Tibial nerve (tissue), 4 donors: ENCODE results near the gene RHBDD1. TPM values are rescaled to one million over a fixed set of nuclear protein-coding genes. Genes with fewer than 3 reads are reported as not detected.

Experiments
- DNase-seq, 2 donors: peaks; one replicate each; pipeline ENCODE4 v3.0.0-alpha.2; 2019; ENCODE audit warnings: low spot score in 2 of 2
- H3K27ac ChIP-seq, 4 donors: fragments of 200-600 bp; sonication (generic) in 3 of 4; one replicate each; pipeline ENCODE4 v1.5.1; 2017 to 2019; ENCODE audit warnings: mild to moderate bottlenecking in 1 of 4
- H3K27me3 ChIP-seq, 2 donors: fragments of 200-600 bp; sonication (generic) in 1 of 2; one replicate each; pipeline versions ENCODE4 v1.5.1 to v1.6.0; 2017 to 2019
- H3K36me3 ChIP-seq, 3 donors: fragments of 200-600 bp; sonication (generic); one replicate each; pipeline ENCODE4 v1.5.1; 2018 to 2019
- H3K4me1 ChIP-seq, 4 donors: fragments of 200-600 bp; sonication (generic) in 3 of 4; one replicate each; pipeline ENCODE4 v1.5.1; 2017 to 2019
- H3K4me3 ChIP-seq, 4 donors: fragments of 200-600 bp; sonication (generic) in 3 of 4; one replicate each; pipeline ENCODE4 v1.5.1; 2017 to 2019; ENCODE audit warnings: mild to moderate bottlenecking in 1 of 4, moderate library complexity in 1 of 4
- H3K9me3 ChIP-seq, 4 donors: fragments of 200-600 bp; sonication (generic) in 3 of 4; one replicate each; pipeline ENCODE4 v1.5.1; 2017 to 2019
- EP300 ChIP-seq, 2 donors: sonication (generic); formaldehyde crosslinking; IDR thresholded peaks; one replicate each; pipeline ENCODE4 v1.6.1; 2017; ENCODE audit warnings: antibody characterized with exemption in 2 of 2, mild to moderate bottlenecking in 1 of 2
- POLR2A ChIP-seq, 2 donors: fragments of 450-650 bp; IDR thresholded peaks; one replicate each; pipeline ENCODE4 v1.6.1; 2017; ENCODE audit warnings: antibody characterized with exemption in 2 of 2, mild to moderate bottlenecking in 2 of 2, moderate library complexity in 2 of 2
- WGBS, 2 donors: methylation state at CpG; one replicate each; pipeline ENCODE4 v1.1.5; 2018; 5-methylcytosine and 5-hydroxymethylcytosine counted together
- total RNA-seq, 4 donors: library from RNA; depleted of rRNA; stranded (reverse); fragments of >200 nt; gene quantifications; one replicate each; pipeline ENCODE4 v1.1.0, GENCODE V29; 2016
- TF ChIP-seq, protein P1 (sequence below), 5 experiments: fragments of 200-600 bp in 3 of 5; fragments of 450-650 bp in 2 of 5; sonication (generic) in 3 of 5; IDR thresholded peaks; one replicate each; pipeline ENCODE4 v1.5.1; 2016 to 2019; ENCODE audit warnings: antibody characterized with exemption in 5 of 5, mild to moderate bottlenecking in 3 of 5, moderate library complexity in 2 of 5

RHBDD1 gene
- total RNA-seq, 4 donors from 2014 or later: 14.9 to 29.4 (median 25.0) TPM

DNA sequence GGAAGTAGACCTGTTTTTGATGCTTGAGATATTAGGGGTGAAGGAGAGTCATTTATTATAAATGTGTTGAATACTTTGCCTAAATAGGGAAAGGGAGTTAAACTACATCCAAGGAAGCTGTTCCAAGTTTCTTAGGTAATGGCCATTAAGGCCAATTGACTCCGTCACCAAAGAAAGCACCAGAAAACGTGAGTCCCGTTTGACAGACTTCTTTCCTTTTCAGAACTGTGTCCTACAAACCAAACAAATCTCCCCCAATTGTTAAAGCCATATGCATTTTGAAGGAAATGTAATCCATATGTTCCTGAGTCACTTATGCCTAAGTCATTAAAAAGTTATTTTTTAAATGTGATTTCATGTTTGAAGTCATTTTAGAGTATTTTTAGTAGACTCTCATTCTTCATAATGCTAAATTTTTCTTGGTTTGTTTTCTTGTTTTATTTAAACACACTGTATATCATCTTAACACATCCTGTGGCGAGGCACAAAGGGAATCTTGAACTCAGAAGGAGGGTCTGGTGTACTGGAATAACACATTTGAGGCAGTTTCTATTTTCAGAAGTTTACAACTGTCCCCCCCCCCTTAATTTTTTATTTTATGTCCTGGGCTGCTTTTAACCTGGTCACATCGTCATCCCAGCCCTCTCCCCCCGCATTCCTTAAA is 133.7 kb downstream of the RHBDD1 start:
- 52 to 53% methylated on average over 6 of the region's 6 CpGs for WGBS, 2 donors
- H3K36me3 ChIP-seq: peaks cover 0 to 11% (median 0%) of the 10 kb centered on the region in 3 donors
- DNase-seq: no peak
- H3K4me3 ChIP-seq: no peak overlapping the region
- no peak overlapping the region for H3K27ac ChIP-seq
- H3K4me1 ChIP-seq: peaks cover 0 to 7% (median 0%) of the 10 kb centered on the region in 4 donors
- TF ChIP-seq, protein P1, sequence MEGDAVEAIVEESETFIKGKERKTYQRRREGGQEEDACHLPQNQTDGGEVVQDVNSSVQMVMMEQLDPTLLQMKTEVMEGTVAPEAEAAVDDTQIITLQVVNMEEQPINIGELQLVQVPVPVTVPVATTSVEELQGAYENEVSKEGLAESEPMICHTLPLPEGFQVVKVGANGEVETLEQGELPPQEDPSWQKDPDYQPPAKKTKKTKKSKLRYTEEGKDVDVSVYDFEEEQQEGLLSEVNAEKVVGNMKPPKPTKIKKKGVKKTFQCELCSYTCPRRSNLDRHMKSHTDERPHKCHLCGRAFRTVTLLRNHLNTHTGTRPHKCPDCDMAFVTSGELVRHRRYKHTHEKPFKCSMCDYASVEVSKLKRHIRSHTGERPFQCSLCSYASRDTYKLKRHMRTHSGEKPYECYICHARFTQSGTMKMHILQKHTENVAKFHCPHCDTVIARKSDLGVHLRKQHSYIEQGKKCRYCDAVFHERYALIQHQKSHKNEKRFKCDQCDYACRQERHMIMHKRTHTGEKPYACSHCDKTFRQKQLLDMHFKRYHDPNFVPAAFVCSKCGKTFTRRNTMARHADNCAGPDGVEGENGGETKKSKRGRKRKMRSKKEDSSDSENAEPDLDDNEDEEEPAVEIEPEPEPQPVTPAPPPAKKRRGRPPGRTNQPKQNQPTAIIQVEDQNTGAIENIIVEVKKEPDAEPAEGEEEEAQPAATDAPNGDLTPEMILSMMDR (IDR thresholded peaks at IDR 0.05): no peak
- TF ChIP-seq EP300 (IDR thresholded peaks at IDR 0.05): no peak
- no peak for TF ChIP-seq POLR2A (IDR thresholded peaks at IDR 0.05)
- H3K9me3 ChIP-seq: no peaks in the 10 kb centered on the region
- no peaks in the 10 kb centered on the region for H3K27me3 ChIP-seq

DNA sequence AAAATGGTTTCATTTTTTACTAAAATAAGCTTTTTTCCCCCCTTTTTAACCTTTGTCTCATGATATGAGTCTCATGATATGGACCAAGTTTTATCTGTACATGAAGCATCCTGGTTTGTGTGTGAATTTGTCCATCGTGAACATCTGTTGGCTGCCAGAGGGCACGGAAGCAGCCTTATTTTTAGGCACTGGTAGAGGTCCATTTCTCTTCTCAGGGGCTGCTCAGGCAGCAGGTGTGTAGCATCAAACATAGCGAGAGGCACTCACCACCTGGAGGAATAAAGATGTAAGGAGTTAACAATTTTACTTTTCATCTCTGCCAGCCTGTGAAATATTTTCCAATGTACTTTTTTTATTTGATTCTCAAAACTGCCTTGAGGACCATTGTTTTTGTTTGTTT is 134.5 kb downstream of the RHBDD1 start:
- Histone ChIP-seq H3K36me3 (peaks cover 0 to 6% (median 0%) of the 10 kb centered on the region in 3 donors), H3K9me3 (no peaks in the 10 kb centered on the region), H3K27ac (no peak overlapping the region), H3K4me3 (no peak overlapping the region), H3K4me1 (peaks cover 0 to 7% (median 0%) of the 10 kb centered on the region in 4 donors), H3K27me3 (no peaks in the 10 kb centered on the region)
- WGBS, 2 donors: 78 to 82% methylated on average over 3 of the region's 3 CpGs
- no peak for DNase-seq
- TF ChIP-seq EP300 (IDR thresholded peaks at IDR 0.05) (no peak), POLR2A (IDR thresholded peaks at IDR 0.05) (no peak)
- TF ChIP-seq, protein P1 (IDR thresholded peaks at IDR 0.05): no peak

DNA sequence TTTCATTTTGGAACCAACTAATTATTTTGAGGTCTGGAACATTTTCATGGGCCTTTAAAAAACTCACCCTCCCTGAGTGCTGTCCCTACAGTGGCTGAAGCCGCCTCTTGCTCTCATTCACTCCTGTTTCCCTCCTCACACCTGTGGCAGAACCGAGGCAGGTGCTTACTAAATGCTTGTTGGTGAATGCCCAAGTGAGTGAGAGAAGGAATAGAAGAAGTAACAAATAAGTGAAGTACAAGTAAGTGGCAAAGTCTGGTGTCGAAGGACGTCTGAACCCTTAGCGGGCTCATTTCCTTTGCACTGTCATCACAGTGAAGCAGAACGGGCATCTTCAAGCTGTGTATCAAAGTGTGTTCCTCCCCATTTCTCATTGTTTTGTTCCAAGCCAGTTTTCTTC is 135.2 kb downstream of the RHBDD1 start:
- Histone ChIP-seq H3K36me3 (peaks cover 0 to 6% (median 0%) of the 10 kb centered on the region in 3 donors), H3K27ac (no peak overlapping the region), H3K4me1 (peaks cover 0 to 7% (median 0%) of the 10 kb centered on the region in 4 donors), H3K4me3 (no peak overlapping the region), H3K9me3 (no peaks in the 10 kb centered on the region), H3K27me3 (no peaks in the 10 kb centered on the region)
- 85 to 86% methylated on average over 6 of the region's 6 CpGs for WGBS, 2 donors
- TF ChIP-seq POLR2A (IDR thresholded peaks at IDR 0.05): no peak
- no peak for TF ChIP-seq EP300 (IDR thresholded peaks at IDR 0.05)
- TF ChIP-seq, protein P1 (IDR thresholded peaks at IDR 0.05): no peak
- DNase-seq: no peak

DNA sequence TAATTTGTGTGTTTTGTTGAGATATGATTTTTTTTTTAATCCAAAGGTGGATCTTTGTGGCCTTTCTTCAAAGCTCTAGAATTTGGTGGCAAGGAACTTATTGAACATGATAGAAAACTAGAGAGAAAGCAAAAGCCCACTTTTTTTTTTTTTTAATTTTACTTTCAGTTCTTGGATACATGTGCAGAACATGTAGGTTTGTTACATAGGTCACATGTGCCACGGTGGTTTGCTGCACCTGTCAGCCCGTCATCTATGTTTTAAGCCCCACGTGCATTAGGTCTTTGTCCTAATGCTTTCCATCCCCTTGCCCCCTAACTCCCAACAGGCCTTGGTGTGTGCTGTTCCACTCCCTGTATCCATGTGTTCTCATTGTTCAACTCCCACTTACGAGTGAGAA is 135.9 kb downstream of the RHBDD1 start:
- no peaks in the 10 kb centered on the region for H3K9me3 ChIP-seq
- H3K4me1 ChIP-seq: peaks cover 0 to 7% (median 0%) of the 10 kb centered on the region in 4 donors
- TF ChIP-seq EP300 (IDR thresholded peaks at IDR 0.05): no peak
- TF ChIP-seq, protein P1 (IDR thresholded peaks at IDR 0.05): no peak
- TF ChIP-seq POLR2A (IDR thresholded peaks at IDR 0.05): no peak
- no peak overlapping the region for H3K27ac ChIP-seq
- H3K4me3 ChIP-seq: no peak overlapping the region
- WGBS, 2 donors: 88 to 89% methylated on average over 4 of the region's 4 CpGs
- no peak for DNase-seq
- H3K36me3 ChIP-seq: peaks cover 0 to 6% (median 0%) of the 10 kb centered on the region in 3 donors
- H3K27me3 ChIP-seq: no peaks in the 10 kb centered on the region

DNA sequence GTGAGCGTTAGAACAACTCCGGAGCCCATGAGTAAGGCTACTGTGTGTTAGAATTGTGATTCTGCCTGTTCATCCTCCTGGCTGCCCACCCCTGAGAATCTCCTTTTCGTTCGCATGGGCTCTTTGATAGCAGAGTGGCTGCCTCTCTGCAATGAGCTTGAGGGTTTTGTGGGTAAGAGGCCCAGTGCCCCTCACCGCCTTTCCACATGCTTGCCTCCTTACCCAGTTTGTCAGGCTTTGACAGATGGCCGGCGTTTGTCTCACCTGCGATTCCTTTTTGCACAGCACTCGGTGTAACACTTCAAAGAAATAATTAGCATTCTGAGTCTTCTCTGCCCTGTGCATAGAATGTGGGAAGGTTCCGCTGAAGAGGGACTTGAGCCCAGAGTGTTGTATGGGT is 138.0 kb downstream of the RHBDD1 start:
- no peaks in the 10 kb centered on the region for H3K9me3 ChIP-seq
- H3K27ac ChIP-seq: no peak overlapping the region
- no peak for DNase-seq
- H3K27me3 ChIP-seq: no peaks in the 10 kb centered on the region
- WGBS, 2 donors: 94% methylated on average over 10 of the region's 10 CpGs
- no peak overlapping the region for H3K4me3 ChIP-seq
- TF ChIP-seq EP300 (IDR thresholded peaks at IDR 0.05) (no peak), POLR2A (IDR thresholded peaks at IDR 0.05) (no peak)
- TF ChIP-seq, protein P1 (IDR thresholded peaks at IDR 0.05): no peak
- H3K4me1 ChIP-seq: peaks cover 0 to 16% (median 0%) of the 10 kb centered on the region in 4 donors
- peaks cover 0 to 6% (median 0%) of the 10 kb centered on the region in 3 donors for H3K36me3 ChIP-seq
